ENCODE results near the gene SUN2.
"Not testable (repeated sequence)": the region's sequence is repeated elsewhere in the genome, so short reads cannot be mapped to it uniquely, and the experiment has no call there.

SUN2 gene, protein sequence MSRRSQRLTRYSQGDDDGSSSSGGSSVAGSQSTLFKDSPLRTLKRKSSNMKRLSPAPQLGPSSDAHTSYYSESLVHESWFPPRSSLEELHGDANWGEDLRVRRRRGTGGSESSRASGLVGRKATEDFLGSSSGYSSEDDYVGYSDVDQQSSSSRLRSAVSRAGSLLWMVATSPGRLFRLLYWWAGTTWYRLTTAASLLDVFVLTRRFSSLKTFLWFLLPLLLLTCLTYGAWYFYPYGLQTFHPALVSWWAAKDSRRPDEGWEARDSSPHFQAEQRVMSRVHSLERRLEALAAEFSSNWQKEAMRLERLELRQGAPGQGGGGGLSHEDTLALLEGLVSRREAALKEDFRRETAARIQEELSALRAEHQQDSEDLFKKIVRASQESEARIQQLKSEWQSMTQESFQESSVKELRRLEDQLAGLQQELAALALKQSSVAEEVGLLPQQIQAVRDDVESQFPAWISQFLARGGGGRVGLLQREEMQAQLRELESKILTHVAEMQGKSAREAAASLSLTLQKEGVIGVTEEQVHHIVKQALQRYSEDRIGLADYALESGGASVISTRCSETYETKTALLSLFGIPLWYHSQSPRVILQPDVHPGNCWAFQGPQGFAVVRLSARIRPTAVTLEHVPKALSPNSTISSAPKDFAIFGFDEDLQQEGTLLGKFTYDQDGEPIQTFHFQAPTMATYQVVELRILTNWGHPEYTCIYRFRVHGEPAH

DNA sequence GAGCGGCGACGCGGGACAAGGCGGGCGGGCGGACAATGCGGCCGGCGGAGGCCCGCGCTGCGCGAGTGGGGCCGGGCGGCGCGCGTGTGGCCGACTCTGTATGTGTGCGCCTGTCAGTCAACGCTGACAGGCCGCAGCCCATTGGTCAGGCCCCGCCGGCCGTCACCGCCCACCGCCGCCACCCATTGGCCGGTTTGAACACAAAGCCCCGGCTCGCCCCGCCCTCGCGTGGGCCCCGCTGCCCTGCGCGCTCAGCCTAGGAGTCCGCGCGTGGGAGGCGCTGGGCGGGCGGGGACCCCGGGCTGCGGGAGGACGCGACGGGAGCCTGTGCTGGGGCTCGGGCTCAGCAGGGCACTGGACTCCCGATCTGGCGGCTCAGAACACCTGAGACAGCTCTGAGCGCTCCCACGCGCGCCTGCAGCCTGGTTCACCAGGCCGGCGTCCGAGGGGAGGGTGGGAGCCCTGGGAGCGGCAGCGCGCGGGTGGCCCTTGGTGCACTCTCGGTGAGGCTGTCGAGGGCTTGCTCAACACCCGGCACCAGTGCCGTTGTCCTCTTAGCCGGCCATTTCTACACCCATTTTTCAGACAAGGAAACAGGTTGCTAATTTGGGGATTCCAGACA is at the start of gene SUN2:
TSS of gene SUN2 (minus strand) at position 88 of the 622 bp plus-strand sequence. CDS start 3,370 bp downstream, outside the sequence.
- peak; percentile 94 to 97 for DNase-seq

DNA sequence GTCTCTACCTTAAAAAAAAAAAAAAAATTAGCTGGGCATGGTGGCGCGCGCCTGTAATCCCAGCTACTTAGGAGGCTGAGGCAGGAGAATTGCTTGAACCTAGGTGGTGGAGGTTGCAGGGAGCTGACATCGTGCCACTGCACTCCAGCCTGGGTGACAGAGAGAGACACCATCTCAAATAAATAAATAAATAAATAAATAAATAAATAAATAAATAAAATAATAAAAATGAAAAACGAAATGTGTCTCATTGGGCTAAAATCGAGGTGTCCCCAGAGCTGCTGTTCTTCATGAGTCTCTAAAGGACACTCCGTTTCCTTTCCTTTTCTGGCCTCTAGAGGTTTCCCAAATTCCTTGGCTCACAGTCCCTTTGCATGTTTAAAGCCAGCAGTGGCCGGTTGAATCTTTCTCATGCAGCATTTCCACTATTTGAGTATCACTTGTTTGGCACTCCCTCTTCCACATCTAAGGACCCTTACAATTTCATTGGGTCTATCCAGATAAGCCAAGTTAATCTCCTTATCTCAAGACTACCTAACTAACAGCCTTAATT is 49.3 kb upstream of the SUN2 start:
- not testable (repeated sequence) for DNase-seq

GRCh38 chr22:38802671-38803121 is 46.9 kb upstream of the SUN2 start:
- no peak for DNase-seq

- no peak for DNase-seq
Measured at GRCh38 chr22:38799265-38800002, 43.6 kb upstream of the SUN2 start.

GRCh38 chr22:38798496-38798895 is 42.7 kb upstream of the SUN2 start:
- DNase-seq, result no peak

DNA sequence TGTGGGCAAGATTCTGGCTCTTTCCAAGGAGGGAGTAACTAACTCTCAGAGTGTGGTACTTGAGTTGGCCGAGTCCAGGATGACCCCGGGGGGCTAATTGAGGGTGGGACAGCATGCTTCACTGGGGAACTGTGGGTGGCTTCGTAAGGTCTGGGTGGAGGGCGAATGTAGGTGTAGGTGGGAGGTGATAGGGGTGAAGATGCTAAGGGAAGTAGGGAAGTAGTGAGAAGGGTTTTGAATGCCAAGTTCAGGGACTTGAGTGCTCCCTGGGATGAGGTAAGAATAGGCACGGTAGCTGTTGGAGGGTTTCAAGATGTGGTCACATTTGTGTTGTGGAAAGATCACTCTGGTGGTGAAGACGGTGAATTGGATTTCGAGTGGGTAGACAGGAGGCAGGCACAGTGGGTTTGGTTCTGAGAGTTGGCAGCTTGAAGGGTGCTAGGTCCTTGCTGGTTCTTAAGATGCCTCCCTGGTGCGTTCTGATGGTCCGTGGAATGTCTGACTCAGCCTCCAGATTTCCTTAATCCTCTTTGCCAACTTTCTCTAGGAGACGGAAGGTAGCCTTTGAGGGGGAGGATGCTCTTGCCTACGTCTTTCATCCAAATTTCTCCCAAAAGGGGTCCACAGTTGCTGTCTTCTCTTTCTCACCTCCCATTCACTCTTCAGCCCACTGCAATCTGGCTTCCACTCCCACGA is 40.6 kb upstream of the SUN2 start:
- DNase-seq, result no peak

- DNase-seq, result no peak
Measured at GRCh38 chr22:38795569-38795968, 39.8 kb upstream of the SUN2 start.

- peak; percentile 97 to 100 for DNase-seq
Measured at GRCh38 chr22:38793721-38794466, 38.1 kb upstream of the SUN2 start, which contains the start of gene DNAL4. Gene DNAL4 (minus strand): TSS chr22:38794143. CDS start chr22:38782731, 11,412 bp downstream.

DNA sequence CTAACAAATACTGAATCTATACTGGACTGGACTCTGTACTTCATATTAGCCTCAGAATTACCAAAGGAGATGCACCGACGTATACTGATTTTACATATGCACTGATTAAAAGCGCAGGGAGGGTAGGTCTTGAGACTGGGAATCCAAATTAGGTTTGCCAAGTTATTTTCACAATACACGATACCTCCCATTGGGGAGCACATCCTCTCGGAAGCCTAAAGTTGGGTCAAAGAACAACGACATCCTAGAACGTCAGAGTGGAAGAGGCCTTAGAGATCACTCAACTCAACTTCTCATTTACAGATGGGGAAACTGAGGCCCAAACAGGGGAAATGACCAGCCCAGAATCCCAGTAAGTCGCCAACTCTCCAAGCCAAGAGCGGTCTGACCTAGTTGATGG is 37.5 kb upstream of the SUN2 start:
- no peak for DNase-seq

GRCh38 chr22:38792833-38793232 is 37.0 kb upstream of the SUN2 start:
- no peak for DNase-seq

GRCh38 chr22:38789606-38790005 is 33.8 kb upstream of the SUN2 start:
- no peak for DNase-seq

DNA sequence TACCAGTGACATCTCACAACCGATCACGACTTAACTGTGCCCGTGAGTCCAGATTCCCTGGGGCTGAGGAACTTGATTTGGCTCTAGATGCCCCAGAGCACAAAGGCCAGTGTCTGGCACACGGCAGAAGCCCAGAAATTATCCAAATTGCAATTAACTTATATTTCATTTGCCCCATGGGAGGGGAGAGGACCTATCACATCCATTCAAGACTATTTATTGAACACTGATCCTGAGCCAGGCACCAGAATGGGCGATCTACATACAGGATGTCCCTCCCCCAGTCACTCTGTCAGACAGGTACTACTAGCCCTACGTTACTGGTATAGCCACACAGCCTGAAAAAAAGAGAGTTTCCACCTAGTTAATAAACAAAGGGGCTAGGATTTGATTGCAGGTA is 33.0 kb upstream of the SUN2 start:
- no peak for DNase-seq

GRCh38 chr22:38788021-38788816 is 32.4 kb upstream of the SUN2 start:
- peak in 1 of 2 donors; percentile 53 for DNase-seq

DNA sequence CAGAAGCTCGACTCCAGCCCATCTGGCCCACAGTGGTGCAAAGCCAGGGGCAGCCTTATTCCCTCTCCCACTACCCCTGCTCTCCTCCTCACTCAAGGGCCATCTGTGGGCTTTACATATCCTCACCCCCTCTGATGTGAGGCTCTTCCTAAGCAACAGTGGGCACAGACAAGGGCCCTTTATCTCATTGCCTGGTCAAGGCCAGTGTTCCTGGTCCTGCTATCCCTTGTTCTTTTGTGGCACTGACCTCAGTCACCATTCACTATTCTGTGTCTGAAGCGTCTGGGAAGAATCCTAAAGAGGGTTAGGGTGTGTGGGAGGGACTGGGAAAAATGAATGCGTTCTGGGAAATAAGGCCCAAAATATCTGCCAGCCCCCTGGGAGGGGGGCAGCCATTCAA is 30.8 kb upstream of the SUN2 start:
- DNase-seq, result no peak

DNA sequence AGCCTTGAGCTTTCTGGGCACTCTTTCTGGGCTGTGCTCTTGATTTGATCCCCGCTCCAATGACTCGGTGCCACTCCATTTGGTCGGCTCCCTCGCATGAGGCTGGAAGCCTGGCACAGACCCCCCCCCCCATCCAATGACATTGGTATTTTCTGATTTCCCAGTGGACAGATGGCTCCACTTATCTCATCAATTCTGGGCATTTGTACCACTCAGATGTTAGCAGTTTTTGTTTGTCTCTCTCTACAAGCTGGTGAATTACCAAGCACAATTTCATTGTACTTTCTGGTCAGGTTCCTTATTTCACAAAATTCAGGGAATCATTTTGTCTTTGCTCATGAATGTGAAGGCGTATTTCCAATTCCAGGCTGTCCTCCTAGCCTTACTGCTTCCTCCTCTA is 29.1 kb upstream of the SUN2 start:
- DNase-seq, result no peak

DNA sequence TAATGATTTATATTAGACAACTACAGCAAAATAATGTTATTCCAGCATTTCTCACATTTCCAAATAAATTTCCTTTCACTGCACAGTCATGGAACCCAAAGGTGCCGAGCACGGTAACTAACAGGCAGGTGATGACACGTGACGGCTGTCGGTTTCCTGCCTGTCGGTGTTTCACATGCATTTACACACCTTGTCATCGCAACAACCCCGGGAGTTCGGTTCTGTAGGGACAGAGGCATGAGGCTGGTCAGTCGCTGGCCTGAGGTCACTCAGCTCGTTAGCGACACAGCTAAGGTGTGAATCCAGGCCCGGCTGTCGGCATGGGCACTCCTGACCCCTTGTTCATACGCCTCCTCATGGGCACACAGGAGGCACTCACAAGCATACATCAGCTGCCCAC is 28.2 kb upstream of the SUN2 start:
- no peak for DNase-seq

GRCh38 chr22:38783095-38783615 is 27.4 kb upstream of the SUN2 start:
- no peak for DNase-seq

DNA sequence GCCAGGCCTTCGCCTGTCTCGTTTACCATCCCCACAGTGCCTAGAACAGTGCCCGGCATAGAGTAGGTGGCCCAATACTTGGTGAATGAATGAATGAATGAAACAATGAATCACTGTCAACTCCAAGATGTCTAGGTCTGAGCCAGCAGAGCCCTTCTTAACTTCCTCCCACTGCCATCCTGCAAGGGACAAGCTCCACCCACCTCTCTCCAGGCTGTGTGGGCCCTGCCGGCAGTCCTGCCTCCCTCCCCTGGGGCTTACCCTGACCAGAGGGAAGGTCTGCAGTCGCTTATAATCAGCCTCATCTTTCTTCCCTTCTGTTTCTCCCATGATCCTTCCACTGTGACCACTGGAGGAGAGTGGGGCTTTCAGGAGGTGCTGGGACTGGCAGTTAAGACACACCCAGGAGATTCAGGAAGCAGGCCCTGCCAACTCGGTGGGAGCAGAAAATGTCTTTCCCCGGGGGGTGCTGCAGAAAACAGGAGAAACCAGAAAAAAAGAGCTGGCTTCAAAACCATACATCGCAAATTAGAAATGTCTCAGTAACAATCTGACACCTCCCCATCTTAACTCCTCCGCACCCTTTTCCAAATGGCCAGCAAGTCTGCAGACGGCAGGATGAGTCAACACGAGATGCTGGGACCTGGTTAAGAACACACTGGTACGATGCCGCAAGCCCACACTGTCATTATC is 26.8 kb upstream of the SUN2 start:
- peak; percentile 22 to 48 for DNase-seq

DNA sequence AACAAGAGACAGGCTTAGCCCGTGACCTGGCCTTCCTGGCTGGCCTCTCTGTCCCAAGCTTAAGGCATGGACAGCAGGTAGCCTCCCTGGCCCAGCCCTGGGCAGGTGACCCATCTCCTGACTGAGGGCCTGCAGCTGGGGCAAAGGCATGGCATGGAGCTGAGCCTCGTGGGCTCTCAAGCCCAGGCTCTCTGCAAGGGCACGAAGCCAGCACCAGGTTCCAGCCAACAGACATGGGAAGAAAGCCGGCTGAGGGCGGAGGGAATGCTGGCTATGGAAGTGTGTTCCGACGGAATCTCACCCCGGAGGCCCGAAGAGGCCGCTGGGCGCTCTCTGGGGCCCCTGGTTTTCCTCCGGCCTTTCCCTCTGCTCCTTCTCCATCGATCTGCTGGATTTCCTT is 25.2 kb upstream of the SUN2 start:
- no peak for DNase-seq

Measured in inflammatory macrophage treated with lipopolysaccharide for 1 hour (primary cell).